Stimulated activated CD8-positive, alpha-beta memory T cell treated with anti-CD3 and anti-CD28 coated beads, Interleukin-4, amount 100 ng/mL, for 48 hours (primary cell): ENCODE results near the gene NLRP1.
"Not testable (repeated sequence)": the region's sequence is repeated elsewhere in the genome, so short reads cannot be mapped to it uniquely, and the experiment has no call there.

Source experiments
- DNase-seq: peaks from one replicate; pipeline ENCODE4 v3.0.0-alpha.2; 2020

The NLRP1 gene

GRCh38 chr17:5585836-5586521 lies 1.7 kb upstream of the NLRP1 start:
- no peak for DNase-seq

DNA sequence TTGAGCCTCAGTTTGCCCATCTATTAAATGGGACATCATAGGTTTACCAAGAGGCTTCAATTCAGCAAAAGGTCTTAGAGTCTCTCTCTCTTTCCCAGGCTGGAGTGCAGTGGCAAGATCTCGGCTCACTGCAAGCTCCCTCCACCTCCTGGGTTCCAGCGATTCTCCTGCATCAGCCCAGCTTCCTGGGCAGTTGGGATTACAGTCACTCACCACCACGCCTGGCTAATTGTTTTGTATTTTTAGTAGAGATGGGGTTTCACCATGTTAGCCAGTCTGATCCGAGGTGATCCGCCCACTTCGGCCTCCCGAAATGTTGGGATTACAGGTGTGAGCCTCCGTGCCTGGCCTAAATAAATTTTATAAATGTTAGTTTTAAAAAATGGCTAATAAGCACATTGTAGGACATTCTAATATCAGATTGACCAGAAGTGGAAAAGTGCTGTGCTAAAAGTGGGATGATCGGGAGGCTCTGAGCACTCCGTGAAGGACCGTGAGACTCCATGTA lies 1.0 kb upstream of the NLRP1 start:
- no peak for DNase-seq

- peak; percentile 33 for DNase-seq
These were observed 605 bp downstream of the NLRP1 start for GRCh38 chr17:5583426-5584382.

- DNase-seq, result no peak
These were observed 1.8 kb downstream of the NLRP1 start for GRCh38 chr17:5582209-5583185.

DNA sequence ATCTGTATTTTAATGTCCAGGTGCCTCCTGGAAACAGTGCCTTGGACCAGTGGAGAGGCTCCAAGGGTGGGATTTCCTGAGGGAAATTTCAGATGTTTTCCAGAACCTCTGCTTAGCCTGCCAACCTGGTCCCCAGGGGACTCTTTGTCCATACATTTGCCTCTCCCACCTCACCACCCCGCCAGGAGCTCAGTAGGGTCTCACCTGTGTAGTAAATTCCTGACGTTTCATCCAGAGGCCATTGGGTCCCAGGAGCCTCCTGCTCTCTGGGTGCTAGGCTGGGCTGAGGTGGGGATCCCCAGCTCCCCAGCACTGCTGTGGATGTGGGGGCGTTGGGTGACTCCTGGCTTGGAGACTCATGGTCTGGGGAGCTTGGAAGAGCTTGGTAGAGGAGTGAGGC lies 2.7 kb downstream of the NLRP1 start:
- DNase-seq, result no peak

- DNase-seq, result no peak
These were observed 3.3 kb downstream of the NLRP1 start for GRCh38 chr17:5580969-5581368.

GRCh38 chr17:5580367-5580766 lies 3.9 kb downstream of the NLRP1 start:
- DNase-seq, result no peak

GRCh38 chr17:5578768-5579167 lies 5.5 kb downstream of the NLRP1 start:
- not testable (repeated sequence) for DNase-seq

- not testable (repeated sequence) for DNase-seq
These were observed 11.3 kb downstream of the NLRP1 start for GRCh38 chr17:5573017-5573416.

DNA sequence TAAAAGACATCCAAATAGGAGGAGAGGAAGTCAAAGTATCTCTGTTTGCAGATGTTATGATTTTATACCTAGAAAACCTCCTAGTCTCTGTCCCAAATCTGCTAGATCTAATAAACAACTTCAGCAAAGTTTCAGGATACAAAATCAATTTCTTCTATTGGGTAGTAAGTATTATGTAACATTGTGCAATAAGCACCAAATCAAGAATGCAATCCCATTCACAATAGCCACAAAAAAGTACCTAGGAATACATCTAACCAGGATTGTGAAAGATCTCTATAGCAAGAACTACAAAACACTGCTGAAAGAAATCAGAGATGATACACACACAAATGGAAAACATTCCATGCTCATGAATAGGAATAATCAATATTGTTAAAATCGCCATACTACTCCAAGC lies 13.0 kb downstream of the NLRP1 start:
- DNase-seq, result no peak

- no peak for DNase-seq
These were observed 18.5 kb downstream of the NLRP1 start for GRCh38 chr17:5565808-5566207.

GRCh38 chr17:5563456-5563855 lies 20.9 kb downstream of the NLRP1 start:
- no peak for DNase-seq

- DNase-seq, result no peak
These were observed 21.5 kb downstream of the NLRP1 start for GRCh38 chr17:5562661-5563360.

GRCh38 chr17:5561736-5562571 lies 22.4 kb downstream of the NLRP1 start:
- no peak for DNase-seq

DNA sequence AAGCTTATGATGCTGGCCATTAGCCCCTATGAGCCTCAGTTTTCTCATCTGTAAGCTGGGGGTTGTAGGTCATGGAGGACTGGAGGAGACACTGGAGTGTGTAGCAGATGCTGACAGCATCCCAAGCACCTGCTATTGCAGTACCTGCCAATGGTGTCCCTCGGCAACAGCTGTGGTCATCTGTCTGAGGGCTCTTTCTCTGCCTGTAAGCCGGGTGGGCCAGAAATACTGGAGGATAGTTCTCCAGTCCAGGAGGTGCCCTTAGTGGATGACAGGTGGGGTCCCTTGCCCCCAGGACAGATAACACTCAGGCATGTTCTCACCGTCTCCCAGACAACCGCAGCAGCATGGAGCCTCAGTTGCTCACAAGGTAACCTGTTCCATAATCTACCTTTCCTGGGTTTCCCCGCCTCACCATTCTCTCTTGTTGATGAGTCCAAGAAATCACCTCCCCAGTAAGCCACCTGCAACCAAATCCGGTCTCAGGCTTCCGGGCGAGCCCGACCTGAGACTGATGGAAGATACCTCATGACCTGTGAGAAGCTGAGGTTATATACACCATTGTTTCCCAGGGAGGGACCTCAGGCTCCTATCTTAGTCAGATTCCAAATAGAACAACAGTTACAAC lies 23.8 kb downstream of the NLRP1 start:
- no peak for DNase-seq

DNA sequence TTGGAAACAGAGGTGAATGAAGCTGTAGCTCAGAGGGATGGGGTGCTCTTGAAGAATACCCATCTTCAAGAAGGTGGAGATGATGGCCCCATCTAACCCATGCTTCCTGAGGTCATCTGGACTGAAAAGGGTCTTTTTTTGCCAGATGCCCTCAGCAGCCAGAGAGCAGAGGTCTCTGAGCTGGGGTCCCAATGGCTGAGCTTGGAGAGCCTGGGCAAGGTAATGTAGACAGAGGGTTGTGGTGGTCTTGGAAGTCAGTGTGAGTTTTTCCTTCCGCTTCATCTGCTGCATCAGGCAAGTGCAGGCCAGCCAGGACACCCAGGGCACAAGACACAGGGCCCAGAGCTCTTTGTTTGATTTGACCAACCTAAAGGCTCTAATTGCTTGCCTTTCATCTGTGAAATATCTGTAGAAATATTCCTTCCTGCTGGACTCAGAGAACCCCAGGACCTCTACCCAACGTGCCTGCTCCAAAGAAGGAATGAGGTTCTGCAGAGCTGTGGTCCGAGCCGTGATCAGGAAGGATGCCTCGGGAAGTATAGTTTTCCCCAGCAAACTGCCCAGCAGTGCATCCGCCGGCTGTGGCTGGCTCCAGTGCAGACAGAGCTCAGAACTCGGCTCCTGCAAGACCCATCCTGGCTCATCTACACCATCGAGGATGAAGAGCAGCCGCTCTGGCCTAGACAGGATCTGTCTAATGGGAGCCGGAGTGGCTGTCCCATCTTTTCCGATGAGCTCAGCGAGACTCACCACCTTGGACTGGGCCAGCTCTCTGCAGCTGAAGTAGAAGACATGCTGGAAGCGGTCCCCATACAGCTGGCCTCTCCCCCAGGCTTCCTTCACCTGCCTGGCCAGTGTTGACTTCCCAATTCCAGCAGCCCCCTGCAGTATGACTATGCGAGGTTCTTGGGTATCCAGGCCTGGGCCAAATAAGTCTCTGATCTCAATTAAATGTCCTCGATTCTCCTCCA lies 25.2 kb downstream of the NLRP1 start:
- DNase-seq, result no peak

GRCh38 chr17:5557990-5558389 lies 26.3 kb downstream of the NLRP1 start:
- no peak for DNase-seq

- DNase-seq, result no peak
These were observed 26.8 kb downstream of the NLRP1 start for GRCh38 chr17:5557485-5557884.

- no peak for DNase-seq
These were observed 29.1 kb downstream of the NLRP1 start for GRCh38 chr17:5555254-5555653.
